Left kidney (tissue), 2 donors: ENCODE measurements around the gene MAB21L2. TPM values are rescaled to one million over a fixed set of nuclear protein-coding genes. Genes with fewer than 3 reads are reported as not detected.

Source experiments
- DNase-seq: peaks from one replicate; pipeline ENCODE4 v3.0.0-alpha.2; 2013
- polyA plus RNA-seq: library from polyadenylated mRNA; unstranded; fragments of 120-200 nt; gene quantifications from one replicate; pipeline ENCODE4 v1.2.1, GENCODE V29; 2013; ENCODE audit not compliant: insufficient read length

MAB21L2 gene
- polyA plus RNA-seq, 1 donor, result not detected

- no peak for DNase-seq
Observed at GRCh38 chr4:150574678-150575077, 7.3 kb upstream of the MAB21L2 start.

- no peak for DNase-seq
Observed at GRCh38 chr4:150577796-150578195, 4.2 kb upstream of the MAB21L2 start.

GRCh38 chr4:150578745-150579501 lies 3.0 kb upstream of the MAB21L2 start:
- no peak for DNase-seq

- peak; percentile 36 for DNase-seq
Observed at GRCh38 chr4:150579551-150580234, 2.3 kb upstream of the MAB21L2 start.

GRCh38 chr4:150580306-150580705 lies 1.6 kb upstream of the MAB21L2 start:
- no peak for DNase-seq

- DNase-seq, result no peak
Observed at GRCh38 chr4:150581056-150581605, 820 bp upstream of the MAB21L2 start.

GRCh38 chr4:150581641-150582051 lies 305 bp upstream of the MAB21L2 start:
- DNase-seq, result peak; percentile 41

- no peak for DNase-seq
Observed at GRCh38 chr4:150582873-150583286, 929 bp downstream of the MAB21L2 start.

GRCh38 chr4:150583287-150584110 lies 1.5 kb downstream of the MAB21L2 start:
- no peak for DNase-seq

- DNase-seq, result no peak
Observed at GRCh38 chr4:150584111-150584915, 2.4 kb downstream of the MAB21L2 start.

- DNase-seq, result no peak
Observed at GRCh38 chr4:150585611-150586010, 3.7 kb downstream of the MAB21L2 start.

GRCh38 chr4:150586162-150586810 lies 4.3 kb downstream of the MAB21L2 start:
- no peak for DNase-seq

- DNase-seq, result no peak
Observed at GRCh38 chr4:150588316-150588715, 6.4 kb downstream of the MAB21L2 start.

- no peak for DNase-seq
Observed at GRCh38 chr4:150589157-150589556, 7.2 kb downstream of the MAB21L2 start.

GRCh38 chr4:150590631-150591030 lies 8.7 kb downstream of the MAB21L2 start:
- DNase-seq, result no peak

GRCh38 chr4:150591406-150591805 lies 9.5 kb downstream of the MAB21L2 start:
- no peak for DNase-seq

GRCh38 chr4:150591904-150592303 lies 10.0 kb downstream of the MAB21L2 start:
- no peak for DNase-seq

- DNase-seq, result no peak
Observed at GRCh38 chr4:150593996-150594395, 12.0 kb downstream of the MAB21L2 start.

GRCh38 chr4:150598909-150599308 lies 17.0 kb downstream of the MAB21L2 start:
- DNase-seq, result no peak

GRCh38 chr4:150599547-150599946 lies 17.6 kb downstream of the MAB21L2 start:
- no peak for DNase-seq
